HG03060 (cell line): Measurements from ENCODE around the gene IL12RB2.

Source experiments
- ATAC-seq: cut with Tn5 transposase; IDR thresholded peaks from one replicate; pipeline ENCODE4 v1.9.1; 2021; ENCODE audit warnings: low read depth, moderate number of reproducible peaks; ENCODE audit not compliant: unreplicated experiment

IL12RB2 gene, protein sequence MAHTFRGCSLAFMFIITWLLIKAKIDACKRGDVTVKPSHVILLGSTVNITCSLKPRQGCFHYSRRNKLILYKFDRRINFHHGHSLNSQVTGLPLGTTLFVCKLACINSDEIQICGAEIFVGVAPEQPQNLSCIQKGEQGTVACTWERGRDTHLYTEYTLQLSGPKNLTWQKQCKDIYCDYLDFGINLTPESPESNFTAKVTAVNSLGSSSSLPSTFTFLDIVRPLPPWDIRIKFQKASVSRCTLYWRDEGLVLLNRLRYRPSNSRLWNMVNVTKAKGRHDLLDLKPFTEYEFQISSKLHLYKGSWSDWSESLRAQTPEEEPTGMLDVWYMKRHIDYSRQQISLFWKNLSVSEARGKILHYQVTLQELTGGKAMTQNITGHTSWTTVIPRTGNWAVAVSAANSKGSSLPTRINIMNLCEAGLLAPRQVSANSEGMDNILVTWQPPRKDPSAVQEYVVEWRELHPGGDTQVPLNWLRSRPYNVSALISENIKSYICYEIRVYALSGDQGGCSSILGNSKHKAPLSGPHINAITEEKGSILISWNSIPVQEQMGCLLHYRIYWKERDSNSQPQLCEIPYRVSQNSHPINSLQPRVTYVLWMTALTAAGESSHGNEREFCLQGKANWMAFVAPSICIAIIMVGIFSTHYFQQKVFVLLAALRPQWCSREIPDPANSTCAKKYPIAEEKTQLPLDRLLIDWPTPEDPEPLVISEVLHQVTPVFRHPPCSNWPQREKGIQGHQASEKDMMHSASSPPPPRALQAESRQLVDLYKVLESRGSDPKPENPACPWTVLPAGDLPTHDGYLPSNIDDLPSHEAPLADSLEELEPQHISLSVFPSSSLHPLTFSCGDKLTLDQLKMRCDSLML

DNA sequence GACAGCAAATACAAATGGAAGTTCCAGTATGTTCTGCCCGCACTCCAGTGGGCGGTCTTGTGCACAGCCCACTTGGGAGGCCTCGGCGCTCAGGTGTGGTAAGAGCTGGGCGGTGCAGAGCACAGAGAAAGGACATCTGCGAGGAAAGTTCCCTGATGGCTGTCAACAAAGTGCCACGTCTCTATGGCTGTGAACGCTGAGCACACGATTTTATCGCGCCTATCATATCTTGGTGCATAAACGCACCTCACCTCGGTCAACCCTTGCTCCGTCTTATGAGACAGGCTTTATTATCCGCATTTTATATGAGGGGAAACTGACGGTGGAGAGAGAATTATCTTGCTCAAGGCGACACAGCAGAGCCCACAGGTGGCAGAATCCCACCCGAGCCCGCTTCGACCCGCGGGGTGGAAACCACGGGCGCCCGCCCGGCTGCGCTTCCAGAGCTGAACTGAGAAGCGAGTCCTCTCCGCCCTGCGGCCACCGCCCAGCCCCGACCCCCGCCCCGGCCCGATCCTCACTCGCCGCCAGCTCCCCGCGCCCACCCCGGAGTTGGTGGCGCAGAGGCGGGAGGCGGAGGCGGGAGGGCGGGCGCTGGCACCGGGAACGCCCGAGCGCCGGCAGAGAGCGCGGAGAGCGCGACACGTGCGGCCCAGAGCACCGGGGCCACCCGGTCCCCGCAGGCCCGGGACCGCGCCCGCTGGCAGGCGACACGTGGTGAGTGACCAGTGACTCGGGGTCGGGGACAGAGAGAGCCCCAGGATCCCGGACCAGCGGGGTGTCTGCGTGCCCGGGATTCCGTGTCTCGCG is at the start of gene IL12RB2:
Gene IL12RB2 (plus strand): TSS at position 623 of the 810 bp plus-strand sequence. CDS start 12,496 bp downstream, outside the sequence.
- no peak for ATAC-seq

DNA sequence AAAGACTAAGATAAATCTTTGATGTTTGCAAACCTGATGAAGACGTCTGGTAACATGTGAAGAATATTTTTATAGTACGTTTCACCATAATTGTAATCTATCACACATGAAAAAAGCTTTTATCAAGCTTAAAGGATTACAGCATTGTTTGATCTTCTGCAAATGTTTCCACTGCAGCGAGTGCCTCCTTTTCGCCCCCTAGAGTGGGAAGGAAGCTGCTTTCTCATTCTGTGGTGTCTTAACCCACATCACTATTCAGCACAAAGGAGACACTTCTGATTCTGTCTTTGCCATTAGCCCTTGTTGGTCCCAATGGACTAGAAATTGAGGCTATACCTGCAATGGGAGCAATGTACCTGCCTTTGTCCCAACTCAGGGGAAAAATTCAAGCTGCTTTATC is 46.0 kb upstream of the IL12RB2 start:
- no peak for ATAC-seq

DNA sequence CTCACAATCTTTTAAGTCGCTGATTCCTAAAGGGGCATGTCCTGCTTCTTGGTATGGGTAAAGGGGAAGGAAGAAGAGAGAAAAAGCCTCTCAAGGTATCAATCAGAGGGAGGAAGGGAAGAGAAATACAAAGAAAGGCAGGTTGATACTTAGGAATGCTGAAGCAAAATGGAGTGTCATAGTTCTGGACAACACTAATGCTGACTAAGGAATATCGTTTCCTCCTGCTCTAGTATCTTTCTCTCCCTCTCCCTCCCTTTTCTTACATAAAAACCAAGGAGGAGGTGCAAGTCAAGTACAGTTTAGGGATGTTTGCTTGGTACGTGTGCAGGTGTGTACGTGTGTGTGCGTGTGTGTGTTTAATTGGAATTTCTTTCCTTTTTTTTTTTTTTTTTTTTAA is 44.9 kb upstream of the IL12RB2 start:
- ATAC-seq: no peak

DNA sequence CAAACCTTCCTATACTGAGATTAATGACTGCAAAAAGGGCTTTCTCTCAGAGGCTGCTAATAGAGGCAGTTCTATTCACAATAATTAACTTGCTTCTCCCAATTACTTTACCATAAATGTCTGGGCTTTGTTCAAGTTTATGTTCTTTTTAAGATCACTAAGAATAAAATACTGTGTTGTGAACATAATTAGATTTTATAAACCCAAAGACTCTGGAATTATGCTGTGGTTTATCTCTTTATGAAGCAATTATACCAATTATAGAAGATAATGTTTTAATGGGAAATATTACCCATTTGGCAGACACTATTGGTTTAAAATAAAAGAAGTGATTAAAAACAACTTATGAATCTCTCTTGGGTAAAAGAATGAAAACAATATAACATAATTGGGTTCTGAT is 43.5 kb upstream of the IL12RB2 start:
- ATAC-seq: no peak

DNA sequence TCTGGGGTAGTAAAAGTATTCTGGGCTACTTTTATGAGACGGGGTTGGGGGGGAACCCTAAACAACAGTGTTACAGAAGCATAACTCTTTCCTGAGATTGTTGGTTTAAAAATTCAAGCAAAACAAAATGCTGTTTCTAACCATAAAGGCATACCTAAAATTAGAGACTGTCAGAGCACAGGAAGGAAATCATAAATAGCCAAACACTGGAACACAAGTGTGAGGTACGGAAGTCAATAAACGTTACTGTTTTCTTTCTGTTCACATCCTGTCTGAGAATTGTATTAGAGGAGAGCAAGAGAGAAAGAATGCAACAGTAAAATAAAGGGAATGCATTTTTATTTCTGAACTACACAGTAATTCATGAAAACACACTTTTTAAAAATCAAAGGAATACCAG is 42.8 kb upstream of the IL12RB2 start:
- ATAC-seq: no peak

DNA sequence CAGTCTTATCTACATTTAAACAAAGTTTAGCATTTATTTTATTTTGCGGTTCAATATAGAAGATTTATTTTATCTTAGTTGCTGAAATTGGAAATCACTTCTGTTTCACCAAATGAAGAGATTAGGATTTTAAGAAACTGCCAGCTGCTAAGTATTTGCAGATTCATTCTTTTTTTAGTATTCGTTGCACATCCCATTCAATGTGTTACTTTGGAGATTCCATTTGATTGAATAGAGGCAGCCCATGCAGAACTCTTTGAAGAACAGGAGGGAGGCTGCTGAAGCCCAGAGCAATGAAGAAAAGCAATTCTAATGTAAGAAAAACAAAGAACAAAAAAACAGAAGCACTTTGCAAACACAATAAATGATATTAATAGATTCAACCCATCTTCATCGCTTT is 38.6 kb upstream of the IL12RB2 start:
- no peak for ATAC-seq

DNA sequence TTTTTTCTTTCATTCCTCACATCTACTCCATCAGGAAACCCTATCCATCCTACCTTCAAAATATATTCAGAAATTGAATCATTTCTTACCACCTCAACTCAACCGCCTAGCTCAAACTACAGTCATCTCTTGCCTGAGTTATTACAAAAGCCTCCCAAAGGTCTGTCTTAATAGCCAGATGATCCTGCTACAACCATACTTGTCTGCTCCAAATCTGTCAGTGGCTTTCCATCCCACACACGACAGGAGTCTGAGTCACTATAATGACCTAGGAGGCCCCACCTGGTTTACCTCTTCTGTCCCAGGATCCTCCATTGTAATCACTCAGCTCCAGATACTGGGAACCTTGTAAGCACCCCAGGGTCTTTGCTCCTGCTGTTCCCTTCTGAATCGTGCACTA is 37.1 kb upstream of the IL12RB2 start:
- ATAC-seq: no peak

DNA sequence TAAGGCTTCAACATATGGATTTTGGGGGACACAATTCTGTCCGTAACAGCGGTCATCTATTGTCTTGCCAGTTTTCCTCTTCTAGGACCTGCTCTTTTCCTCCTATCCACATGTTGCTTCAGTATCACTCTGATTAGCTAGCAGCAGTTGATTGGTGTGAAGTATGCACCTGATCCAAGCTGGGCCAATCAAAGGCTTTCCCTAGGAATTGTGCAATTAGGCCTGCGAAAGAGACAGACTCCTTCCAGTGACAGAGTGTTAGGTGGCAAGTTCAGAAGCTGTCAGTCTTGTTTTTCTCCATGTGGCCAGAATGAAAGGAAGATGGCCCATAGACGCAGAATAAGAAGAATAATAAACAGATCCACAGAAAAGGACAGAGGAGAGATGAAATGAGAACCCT is 34.1 kb upstream of the IL12RB2 start:
- no peak for ATAC-seq

DNA sequence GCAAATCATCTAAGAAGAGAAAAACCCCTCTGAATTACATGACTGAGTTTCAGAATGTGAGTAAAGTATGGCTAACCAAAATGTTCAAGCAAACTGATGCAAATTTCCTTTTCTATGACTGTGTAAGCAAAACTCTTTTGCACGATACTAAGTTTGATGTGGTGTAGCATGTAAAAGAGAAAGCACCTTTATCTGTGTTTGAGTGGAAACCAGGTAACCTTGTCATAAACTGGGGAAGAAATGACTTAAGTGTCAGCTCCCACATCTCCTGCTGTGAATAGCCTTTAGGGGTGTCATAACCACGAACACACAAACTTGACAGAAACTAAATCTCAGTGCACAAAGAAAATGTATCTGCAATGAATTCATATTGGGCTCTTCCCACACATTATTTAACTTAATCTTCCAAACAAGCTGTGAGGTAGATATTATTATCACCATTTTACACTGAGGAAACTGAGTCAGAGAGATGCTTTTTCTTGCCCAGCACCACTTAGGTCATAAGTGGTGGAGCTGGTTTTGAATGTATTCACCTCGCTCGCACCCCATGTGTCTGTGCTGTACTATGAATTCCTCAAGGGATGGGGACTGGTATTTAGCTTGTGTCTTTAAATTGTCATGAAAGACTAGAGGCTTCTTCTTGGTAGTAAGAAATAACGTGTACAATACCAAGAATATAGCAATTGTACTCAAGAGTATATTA is 32.9 kb upstream of the IL12RB2 start:
- ATAC-seq: peak; percentile 42

DNA sequence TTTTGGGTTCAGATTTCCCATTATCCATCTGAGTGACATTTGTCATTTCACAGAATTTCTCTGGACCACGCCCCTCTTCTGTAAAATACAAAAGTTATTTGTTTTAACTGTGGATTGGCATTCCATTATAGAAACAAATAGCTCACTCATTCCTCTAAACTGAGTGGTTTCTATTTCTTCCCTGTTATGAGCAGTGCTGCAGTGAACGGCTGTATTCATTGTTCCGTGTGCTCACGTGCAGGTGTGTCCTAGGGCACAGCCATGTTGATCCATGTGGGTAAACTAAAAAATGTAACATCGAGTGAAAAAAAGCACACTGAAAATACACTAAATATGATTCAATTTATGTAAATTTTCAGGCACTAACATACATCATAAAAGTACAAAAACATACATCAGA is 27.0 kb upstream of the IL12RB2 start:
- ATAC-seq: no peak

DNA sequence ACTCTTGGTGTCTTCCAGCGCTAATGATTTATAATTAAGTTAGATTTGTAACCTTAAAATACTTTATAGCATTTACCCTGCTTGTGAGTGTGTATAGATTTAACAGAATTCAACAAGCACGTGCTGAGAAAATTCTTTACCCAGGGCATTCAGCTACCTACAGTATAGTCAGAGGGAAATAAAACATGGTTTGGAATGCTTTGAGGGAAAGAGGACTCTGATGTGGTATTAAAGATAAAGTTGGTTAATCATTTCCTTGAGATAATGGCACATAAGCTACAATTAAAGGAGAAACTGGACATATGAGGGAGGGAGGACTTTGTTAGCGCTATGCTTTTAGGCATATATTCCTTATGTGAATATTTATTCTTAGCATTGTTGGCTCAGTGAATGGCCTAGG is 26.4 kb upstream of the IL12RB2 start:
- ATAC-seq: no peak

DNA sequence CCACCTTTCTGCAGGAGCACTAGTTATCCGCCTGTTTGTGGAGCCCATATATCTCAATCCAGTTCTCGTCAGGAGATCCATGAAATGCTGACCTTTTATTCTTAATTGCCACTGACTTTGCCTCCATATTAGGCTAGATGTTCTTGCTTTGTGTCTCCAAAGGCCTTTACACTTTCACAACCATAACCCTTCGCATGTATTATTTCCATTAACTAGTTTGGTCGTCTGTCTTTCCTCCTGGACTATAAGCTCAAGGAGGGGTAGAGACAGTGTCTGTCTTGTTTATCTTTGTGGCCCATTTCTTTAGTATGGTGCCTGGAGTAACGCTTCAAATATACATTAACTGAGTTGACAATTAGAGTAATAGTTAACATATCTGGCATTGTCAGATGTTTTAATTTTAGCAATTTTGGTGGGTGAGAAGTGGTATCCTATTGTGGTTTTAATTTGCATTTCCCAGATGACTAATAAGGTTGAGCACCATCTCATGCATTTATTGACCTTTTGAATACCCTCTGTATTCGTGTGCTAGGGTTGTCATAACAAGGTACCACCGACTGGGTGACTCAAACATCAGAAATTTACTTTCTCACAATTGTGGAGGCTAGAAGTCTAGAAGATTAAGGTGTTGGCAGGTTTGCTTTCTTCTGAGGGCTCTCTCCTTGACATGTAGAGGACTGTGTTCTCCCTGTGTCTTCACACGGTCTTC is 21.7 kb upstream of the IL12RB2 start:
- ATAC-seq: peak; percentile 97

DNA sequence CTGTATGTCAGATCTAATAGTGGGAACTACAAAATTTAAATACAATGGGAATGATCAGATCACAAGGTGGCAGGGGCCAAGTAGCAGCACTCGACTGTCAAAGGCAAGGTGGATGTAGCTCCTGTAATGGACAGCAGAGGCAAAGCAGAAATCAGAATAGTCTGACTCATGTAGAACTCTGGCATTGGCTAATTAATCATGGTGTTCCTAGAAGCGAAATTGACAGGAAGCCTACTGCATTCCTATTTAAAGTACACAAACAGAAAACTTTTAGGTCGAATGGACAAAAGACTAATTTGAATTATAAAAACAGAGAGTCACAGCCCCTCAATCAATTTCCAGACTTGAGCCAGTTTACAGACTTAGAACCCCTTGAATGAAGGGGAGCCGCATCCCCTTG is 17.4 kb upstream of the IL12RB2 start:
- no peak for ATAC-seq

DNA sequence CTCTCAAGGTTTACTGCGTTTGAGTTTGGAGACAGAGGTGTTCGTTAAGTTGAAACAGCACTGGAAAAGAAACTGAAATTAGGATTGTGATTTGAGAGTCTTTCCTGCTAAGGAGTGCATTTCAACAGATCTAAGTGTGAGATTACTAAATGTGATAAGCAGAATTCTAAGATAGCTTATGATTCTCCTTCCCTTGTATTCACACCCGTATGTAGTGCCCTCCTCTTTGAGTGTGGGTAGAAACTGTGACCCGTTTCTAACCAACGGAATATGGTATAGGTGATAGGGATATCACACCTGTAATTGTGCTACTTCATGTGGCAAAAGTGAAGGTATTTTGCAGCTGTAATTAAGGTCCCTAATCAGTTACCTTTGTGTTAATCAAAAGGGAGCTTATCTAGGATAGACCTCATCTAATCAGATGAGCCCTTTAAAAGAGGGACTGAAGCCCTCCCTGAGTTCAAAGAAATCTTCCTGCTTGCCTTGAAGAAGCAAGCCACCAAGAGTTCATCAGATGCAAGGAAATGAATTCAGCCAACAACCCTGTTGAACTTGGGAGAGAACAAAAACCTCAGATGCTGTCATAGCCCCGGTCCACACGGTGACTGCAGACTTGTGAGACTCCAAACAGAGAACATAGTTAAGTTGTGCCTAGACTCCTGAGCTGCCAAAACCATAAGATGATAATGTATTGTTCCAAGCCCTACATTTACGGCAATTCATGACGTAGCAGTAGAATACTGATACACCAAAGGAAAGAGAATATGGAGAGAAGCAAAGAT is 12.6 kb upstream of the IL12RB2 start:
- no peak for ATAC-seq

DNA sequence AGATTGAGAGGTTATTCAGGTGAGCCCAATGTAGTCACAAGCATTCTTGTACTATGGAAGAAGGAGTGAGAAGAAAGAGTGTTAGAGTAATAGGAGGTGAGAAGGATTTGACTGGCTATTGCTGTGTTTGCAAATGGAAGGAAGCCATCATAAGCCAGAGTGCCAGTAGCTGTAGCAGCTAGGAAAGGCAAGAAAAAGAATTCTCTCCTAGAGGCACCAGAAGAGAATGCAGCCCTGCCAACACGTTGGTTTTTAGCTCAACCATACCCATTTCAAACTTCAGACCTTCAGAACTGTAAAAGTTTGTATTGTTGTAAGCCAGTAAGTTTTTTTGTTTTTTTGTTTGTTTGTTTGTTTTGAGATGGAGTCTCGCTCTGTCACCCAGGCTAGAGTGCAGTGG is 8.9 kb upstream of the IL12RB2 start:
- no peak for ATAC-seq

DNA sequence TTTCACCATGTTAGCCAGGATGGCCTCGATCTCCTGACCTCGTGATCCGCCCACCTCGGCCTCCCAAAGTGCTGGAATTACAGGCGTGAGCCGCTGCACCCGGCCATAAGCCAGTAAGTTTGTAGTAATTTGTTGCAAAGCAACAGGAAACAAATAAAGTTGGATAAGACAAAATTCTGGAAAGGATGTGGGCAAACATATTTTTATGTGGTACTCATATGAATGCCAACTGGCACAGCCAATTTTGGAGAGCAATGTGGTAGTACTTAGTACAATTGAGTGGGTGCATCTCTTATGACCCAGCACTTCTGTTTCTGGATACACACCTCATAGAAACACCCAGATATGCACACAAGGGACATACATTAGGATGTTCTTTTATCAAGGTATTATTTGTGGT is 8.4 kb upstream of the IL12RB2 start:
- ATAC-seq: no peak

DNA sequence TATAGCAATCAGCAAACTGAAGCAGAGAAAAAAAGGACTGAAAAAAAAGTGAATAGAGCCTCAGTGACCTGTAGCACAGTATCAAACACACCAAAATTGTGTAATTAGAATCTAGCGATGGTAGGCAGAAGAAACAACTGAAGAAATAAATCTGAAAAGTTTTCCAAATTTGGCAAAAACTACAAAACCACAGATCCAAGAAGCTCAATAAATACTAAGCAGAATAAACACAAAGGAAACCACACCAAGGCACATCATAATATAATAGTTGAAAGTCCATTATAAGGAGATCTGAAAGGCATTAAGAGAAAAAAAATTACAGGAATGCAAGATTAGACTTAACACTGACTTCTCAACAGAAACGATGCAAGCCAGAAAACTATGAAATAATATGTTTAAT is 7.1 kb upstream of the IL12RB2 start:
- ATAC-seq: no peak

DNA sequence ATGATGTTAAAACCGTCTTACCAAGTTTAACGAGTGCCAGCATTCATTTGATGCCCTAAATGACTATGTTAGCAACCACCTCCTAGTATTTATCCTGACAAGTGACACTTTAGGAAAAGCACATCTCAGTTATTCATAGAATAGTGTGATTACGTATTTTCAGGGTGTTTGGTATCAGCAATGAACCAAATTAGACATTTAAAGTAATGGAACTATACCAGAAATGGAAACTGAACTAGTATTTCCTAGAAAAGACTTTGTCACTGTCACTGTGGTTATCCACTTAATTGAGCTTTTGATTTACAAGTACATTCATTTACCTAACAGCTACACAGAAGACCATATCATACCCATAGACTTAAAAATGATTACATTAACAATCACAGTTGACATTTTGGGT is 3.6 kb upstream of the IL12RB2 start:
- ATAC-seq: no peak

DNA sequence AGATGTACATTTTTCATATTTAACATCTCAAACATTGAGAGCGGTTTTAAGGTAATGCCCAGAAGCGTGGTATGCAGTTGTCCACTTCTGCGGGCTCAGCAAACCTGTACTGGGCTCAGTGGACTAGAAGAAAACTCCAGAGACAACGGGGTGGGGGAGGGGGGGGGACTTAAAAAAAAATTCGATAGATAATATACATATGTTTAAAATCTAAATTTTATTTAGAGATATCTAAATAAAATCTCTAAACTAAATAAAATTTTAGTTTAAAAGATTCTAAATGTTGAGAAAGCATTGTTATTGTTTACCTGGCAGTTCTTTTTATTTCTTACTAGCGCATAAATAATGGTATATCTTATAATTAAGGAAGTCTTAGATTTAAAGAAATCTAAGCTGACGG is 1.1 kb upstream of the IL12RB2 start:
- no peak for ATAC-seq
